Astrocyte of the spinal cord (primary cell): ENCODE measurements around the gene CACTIN.
A peak's percentile ranks its signal among the peaks of the same experiment; 100 is the strongest.
"Not testable (repeated sequence)": the region's sequence is repeated elsewhere in the genome, so short reads cannot be mapped to it uniquely, and the experiment has no call there.

Experiments
- DNase-seq: peaks from one replicate; pipeline ENCODE4 v3.0.0; 2011; ENCODE audit warnings: low read depth, low spot score
- H3K4me3 ChIP-seq: 2 replicates; pipeline ENCODE4 v1.5.1; 2011; ENCODE audit warnings: low read depth, mild to moderate bottlenecking, low read length, moderate library complexity
- in situ Hi-C: cut with HindIII; loops from 2 replicates; pipeline ENCODE4 v1.10.0; 2017; ENCODE audit warnings: low sequenced_read_pairs
- TF ChIP-seq, protein P1 (sequence below): IDR thresholded peaks from 2 replicates; pipeline ENCODE4 v1.5.1; 2012; ENCODE audit warnings: low read depth, mild to moderate bottlenecking, low read length, inconsistent platforms

The CACTIN gene

DNA sequence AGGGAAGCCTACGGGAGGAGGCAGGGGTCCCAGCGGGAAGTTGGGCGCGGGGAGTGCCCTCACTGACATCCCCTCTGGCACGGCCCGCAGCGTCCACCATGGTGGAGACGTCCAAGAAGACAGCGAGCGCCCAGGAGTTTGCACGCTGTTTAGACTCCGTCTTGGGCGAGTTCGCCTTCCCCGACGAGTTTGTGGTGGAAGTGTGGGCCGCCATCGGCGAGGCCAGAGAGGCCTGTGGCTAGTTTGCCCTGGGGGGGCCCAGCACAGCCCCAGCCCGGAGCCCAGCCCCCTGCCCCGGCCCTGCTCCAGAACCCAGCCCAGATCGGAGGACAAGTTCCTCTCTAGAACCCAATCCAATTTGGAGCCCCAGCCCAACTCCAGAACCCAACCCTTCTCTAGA, 36.6 kb downstream of the CACTIN start:
- H3K4me3 ChIP-seq: no peak overlapping the region
- in situ Hi-C loops: no loop called here
- TF ChIP-seq, protein P1, sequence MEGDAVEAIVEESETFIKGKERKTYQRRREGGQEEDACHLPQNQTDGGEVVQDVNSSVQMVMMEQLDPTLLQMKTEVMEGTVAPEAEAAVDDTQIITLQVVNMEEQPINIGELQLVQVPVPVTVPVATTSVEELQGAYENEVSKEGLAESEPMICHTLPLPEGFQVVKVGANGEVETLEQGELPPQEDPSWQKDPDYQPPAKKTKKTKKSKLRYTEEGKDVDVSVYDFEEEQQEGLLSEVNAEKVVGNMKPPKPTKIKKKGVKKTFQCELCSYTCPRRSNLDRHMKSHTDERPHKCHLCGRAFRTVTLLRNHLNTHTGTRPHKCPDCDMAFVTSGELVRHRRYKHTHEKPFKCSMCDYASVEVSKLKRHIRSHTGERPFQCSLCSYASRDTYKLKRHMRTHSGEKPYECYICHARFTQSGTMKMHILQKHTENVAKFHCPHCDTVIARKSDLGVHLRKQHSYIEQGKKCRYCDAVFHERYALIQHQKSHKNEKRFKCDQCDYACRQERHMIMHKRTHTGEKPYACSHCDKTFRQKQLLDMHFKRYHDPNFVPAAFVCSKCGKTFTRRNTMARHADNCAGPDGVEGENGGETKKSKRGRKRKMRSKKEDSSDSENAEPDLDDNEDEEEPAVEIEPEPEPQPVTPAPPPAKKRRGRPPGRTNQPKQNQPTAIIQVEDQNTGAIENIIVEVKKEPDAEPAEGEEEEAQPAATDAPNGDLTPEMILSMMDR: no peak
- DNase-seq: no peak

DNA sequence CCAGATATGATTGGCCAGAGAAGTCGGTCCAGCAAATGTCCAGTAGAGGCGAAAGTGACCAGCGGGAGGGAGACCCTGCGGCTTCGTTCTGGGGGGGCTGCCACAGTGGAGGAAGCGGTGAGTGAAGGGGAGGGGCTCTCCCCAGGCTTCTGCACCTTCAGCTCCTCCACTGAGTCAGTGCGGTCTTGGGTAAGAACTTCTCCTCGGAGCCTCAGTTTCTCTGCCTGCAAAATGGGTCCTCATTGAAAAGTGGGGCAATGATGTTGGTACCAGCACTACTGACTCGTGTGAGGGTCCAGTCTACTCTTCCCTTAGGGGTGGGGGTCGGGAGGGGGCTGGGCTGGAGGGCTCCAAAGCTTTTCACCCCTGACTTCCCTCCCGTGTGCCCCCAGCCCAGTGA, 37.2 kb downstream of the CACTIN start:
- in situ Hi-C loops: no loop called here
- TF ChIP-seq, protein P1: no peak
- DNase-seq: no peak
- H3K4me3 ChIP-seq: no peak overlapping the region

DNA sequence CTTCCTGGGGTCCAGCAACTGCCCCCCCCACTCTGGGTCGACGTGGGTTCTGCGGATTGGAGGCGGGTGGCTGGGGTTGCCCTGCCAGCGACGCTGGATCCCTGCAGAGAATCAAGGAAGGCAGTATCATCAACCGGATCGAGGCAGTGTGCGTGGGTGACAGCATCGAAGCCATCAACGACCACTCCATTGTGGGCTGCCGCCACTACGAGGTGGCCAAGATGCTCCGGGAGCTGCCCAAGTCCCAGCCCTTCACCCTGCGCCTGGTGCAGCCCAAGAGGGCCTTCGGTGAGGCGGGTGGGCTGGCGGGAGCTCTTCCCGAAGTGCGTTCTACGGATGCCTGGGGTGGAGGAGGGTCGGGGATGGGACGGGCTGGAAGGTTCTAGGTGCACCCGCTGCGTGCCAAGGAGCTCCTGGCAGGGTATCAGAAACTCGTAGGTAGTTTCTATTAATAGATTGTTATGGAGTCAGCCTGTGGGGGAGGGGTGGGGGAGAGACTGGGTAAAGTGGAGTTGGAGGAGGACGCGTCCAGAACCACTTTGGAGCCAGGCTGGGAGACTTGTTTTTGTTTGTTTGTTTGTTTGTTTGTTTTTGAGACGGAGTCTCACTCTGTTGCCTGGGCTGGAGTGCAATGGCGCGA, 39.8 kb downstream of the CACTIN start:
- in situ Hi-C loops: no loop called here
- TF ChIP-seq, protein P1: no peak
- H3K4me3 ChIP-seq: no peak overlapping the region
- no peak for DNase-seq

DNA sequence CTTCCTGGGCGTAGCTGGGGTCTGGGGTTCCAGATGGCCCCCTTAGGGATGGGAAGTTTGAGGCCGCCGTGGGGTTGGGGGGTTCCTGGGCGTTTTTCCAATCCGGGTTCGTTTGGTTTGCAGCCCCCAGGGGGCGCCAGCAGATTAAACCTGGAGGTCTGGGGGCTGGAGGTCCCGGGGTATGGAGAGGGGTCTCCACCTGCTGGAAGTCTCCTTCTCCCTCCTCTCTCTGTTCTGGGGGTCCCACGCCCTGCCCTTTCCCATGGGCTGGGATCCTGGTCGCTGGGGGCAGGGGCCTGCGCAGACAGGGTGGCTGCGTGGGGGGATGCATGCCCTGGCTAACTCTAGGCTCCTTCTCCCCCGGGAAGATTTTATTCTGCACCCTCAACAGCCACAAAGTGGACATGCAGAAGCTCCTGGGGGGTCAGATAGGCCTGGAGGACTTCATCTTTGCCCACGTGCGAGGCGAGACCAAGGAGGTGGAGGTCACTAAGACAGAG, 40.4 kb downstream of the CACTIN start:
- in situ Hi-C loops: no loop called here
- no peak for DNase-seq
- TF ChIP-seq, protein P1: peak; percentile 57
- peak overlapping the region; percentile 36 for H3K4me3 ChIP-seq

DNA sequence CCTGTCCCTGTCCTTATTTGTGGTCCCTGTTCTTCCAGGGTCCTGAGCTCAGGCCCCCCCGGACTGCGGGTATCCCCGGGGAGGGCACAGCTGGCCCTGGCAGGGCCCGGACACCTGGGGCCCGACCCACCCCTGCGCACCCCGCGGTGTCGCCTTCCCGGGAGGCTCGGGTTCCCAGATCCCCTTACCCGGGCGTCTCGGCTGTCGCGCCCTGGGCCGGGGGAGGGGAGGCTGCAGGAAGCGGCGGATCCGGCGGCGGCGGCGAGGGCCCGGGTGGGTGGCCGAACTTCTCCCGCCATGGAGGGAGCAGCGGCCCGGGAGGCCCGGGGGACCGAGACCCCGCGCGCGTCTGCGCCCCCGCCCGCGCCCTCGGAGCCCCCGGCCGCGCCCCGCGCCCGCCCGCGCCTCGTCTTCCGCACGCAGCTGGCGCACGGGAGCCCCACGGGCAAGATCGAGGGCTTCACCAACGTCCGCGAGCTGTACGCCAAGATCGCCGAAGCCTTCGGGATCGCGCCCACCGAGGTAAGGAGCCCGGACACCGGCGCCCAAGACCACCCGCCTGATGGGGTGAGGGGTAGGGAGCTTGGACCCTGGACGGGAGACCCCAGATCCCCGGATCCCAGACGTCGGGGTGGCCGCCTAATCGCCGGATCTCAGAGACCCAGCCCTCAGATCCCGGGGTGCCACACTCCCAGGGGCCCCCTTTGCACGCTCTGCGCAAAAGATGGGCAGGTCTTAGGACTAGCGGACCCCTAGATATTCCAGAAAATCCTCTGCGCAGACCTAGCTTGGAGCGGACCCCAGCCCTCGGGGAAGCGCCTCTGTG, 41.1 kb downstream of the CACTIN start, which contains the start of gene GIPC3:
Gene GIPC3, plus strand, starts transcription at position 178 of the 826 bp plus-strand sequence. Its CDS starts 120 bp downstream, at position 298.
- in situ Hi-C loops: no loop called here
- TF ChIP-seq, protein P1: no peak
- H3K4me3 ChIP-seq: peak within 1 kb of the TSS; percentile 36
- no peak for DNase-seq

DNA sequence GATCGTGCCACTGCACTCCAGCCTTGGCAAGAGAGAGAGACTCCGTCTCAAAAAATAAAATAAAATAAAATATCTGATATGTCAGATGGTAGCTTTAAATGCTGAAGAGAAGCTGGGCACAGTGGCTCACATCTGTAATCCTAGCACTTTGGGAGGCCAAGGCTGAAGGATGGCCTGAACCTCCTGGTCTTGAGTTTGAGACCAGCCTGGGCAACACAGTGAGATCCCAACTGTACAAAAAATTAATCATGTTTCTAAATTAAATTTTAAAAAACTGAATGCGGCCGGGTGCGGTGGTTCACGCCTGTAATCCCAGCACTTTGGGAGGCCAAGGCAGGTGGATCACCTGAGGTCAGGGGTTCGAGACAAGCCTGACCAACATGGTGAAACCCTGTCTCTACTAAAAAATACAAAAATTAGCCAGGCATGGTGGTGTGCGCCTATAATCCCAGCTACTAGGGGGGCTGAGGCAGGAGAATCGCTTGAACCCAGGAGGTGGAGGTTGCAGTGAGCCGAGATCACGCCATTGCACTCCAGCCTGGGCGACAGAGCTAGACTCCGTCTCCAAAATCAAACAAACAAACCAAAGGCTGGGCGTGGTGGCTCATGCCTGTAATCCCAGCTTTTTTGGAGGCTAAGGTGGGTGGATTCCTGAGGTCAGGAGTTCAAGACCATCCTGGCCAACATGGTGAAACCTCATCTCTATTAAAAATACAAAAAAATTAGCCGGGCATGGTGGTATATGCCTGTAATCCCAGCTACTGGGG, 42.4 kb downstream of the CACTIN start:
- DNase-seq, H3K4me3 ChIP-seq, in situ Hi-C loops: not testable (repeated sequence)

DNA sequence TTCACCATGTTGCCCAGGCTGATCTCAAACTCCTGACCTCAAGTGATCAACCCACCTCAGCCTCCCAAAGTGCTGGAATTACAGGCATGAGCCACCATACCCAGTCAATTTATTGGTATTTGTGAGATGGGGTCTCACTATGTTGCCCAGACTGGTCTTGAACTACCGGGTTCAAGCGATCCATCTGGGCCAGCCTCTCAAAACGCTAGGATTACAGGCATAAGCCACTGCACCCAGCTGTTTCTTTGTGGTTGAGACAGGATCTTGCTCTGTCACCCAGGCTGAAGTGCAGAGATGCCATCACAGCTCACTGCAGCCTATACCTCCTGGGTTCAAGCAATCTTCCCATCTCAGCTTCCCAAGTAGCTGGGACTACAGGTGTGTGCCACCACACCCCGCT, 44.8 kb downstream of the CACTIN start:
- in situ Hi-C loops, H3K4me3 ChIP-seq, DNase-seq: not testable (repeated sequence)
